Pancreas (tissue), 10 donors: ENCODE data around the gene DDX19B. TPM values are rescaled to one million over a fixed set of nuclear protein-coding genes. Genes with fewer than 3 reads are reported as not detected.
"Not testable (repeated sequence)": the region's sequence is repeated elsewhere in the genome, so short reads cannot be mapped to it uniquely, and the experiment has no call there.

Experiments used
- ATAC-seq, 4 donors: fragments of 200-7000 bp; cut with Tn5 transposase; one replicate each; pipeline versions ENCODE4 v1.8.0 to v1.9.1; 2020; ENCODE audit warnings: mild to moderate bottlenecking in 4 of 4, moderate library complexity in 4 of 4
- DNase-seq, 6 donors: peaks; one replicate each; pipeline ENCODE4 v3.0.0-alpha.2; 2020
- FAIRE-seq: peaks from 2 replicates; lab custom pipeline; 2012; peaks lifted over from hg19 to GRCh38; lab: Jason Lieb, UNC
- H3K27ac ChIP-seq, 4 donors: fragments of 200-600 bp; sonication (generic); 1 replicate in 3 of 4; 2 replicates in 1 of 4; pipeline versions ENCODE4 v1.5.0 to v1.8.0; 2020
- H3K27me3 ChIP-seq, 4 donors: fragments of 200-600 bp; one replicate each; pipeline ENCODE4 v1.8.0; 2021
- H3K36me3 ChIP-seq, 3 donors: fragments of 200-600 bp; sonication (generic) in 1 of 3; one replicate each; pipeline versions ENCODE4 v1.5.0 to v1.8.0; 2020 to 2021
- H3K4me1 ChIP-seq, 3 donors: fragments of 200-600 bp; one replicate each; pipeline ENCODE4 v1.8.0; 2021
- H3K4me3 ChIP-seq, 4 donors: fragments of 200-600 bp; sonication (generic) in 2 of 4; one replicate each; pipeline versions ENCODE4 v1.5.0 to v1.8.0; 2020 to 2021
- H3K9me3 ChIP-seq, 4 donors: fragments of 200-600 bp; one replicate each; pipeline ENCODE4 v1.8.0; 2021
- WGBS, 2 donors: extraction: QIAGEN DNeasy Blood & Tissue Kit; methylation state at CpG; one replicate each; pipeline ENCODE4 v1.1.7; 2013; 5-methylcytosine and 5-hydroxymethylcytosine counted together
- intact Hi-C, 3 donors: fragments of 100-400 bp; cut with DNase I; formaldehyde crosslinking; loops; one replicate each; pipeline versions ENCODE4 v1.11.1 to v1.14.2; 2022
- polyA plus RNA-seq, 2 donors: library from polyadenylated mRNA; stranded (reverse); fragments of 200-250 nt; gene quantifications; one replicate each; pipeline ENCODE4 v1.2.3, GENCODE V29; 2013
- total RNA-seq, 6 donors: library from RNA; stranded (reverse); fragmentation: NEBNext Ultra II Directional in 4 of 6; extraction: Animal tissue kit (Norgen Biotek cat#: 25700) in 4 of 6; gene quantifications; one replicate each; pipeline versions ENCODE4 v1.2.1 to v1.2.4, GENCODE V29; 2021 to 2023
- TF ChIP-seq, protein P1 (sequence below), 4 donors: fragments of 200-600 bp; sonication (generic) in 3 of 4; IDR thresholded peaks; one replicate each; pipeline versions ENCODE4 v1.5.0 to v1.8.0; 2021; ENCODE audit warnings: antibody characterized with exemption in 4 of 4
- donor health status: healthy with polysubstance abuse.
- donor health status: DM: no; HTN: no; CAD: no; lungs with moderate emphysema.
- donor health status: DM: no; HTN: no; CAD: no.
- donor health status: control.
- donor health status: control.
- donor health status: Bipolar disorder and iron deficiency.
- donor health status: DM: yes; HTN: yes; CAD: no.
- donor health status: DM: no; HTN: no; CAD: no.
- donor health status: DM: no; HTN: no; CAD: no.
- donor health status: DM: yes; HTN: yes; CAD: no.

DDX19B gene
- total and polyA plus RNA-seq, 8 donors = 12.5 to 19.6 (median 13.7) TPM

DNA sequence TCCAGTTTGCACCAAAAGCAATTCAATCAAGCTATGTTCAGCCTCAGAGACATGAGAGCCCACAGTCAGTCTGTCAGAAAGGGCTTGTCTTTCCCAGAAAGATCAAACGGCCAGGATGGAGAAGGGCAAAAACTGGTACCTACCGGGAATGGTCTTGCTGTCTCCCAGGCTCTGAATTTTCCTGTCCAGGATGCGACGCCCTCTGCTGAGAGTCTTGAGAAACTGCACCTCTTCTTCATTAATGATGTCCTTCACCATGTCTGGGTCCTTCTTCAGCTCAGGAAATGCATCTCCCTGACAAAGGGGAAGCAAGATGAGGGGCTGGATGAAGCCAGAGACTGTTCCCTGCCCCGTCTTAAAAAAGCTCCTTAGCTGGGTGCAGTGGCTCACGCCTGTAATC is 31.5 kb upstream of the DDX19B start:
- ATAC-seq (peak; percentile 53 to 70 (median 66)), FAIRE-seq (no peak), DNase-seq (peak in 1 of 6 donors; percentile 50)
- intact Hi-C loops = no loop called here
- H3K36me3 ChIP-seq = peaks cover 4 to 98% (median 60%) of the 10 kb centered on the region in 3 donors
- H3K4me3 ChIP-seq = no peak overlapping the region
- no peak overlapping the region for H3K27ac ChIP-seq
- H3K9me3 ChIP-seq = no peaks in the 10 kb centered on the region
- H3K27me3 ChIP-seq = no peaks in the 10 kb centered on the region
- 54 to 60% methylated on average over 6 of the region's 6 CpGs for WGBS, 2 donors
- TF ChIP-seq, protein P1, sequence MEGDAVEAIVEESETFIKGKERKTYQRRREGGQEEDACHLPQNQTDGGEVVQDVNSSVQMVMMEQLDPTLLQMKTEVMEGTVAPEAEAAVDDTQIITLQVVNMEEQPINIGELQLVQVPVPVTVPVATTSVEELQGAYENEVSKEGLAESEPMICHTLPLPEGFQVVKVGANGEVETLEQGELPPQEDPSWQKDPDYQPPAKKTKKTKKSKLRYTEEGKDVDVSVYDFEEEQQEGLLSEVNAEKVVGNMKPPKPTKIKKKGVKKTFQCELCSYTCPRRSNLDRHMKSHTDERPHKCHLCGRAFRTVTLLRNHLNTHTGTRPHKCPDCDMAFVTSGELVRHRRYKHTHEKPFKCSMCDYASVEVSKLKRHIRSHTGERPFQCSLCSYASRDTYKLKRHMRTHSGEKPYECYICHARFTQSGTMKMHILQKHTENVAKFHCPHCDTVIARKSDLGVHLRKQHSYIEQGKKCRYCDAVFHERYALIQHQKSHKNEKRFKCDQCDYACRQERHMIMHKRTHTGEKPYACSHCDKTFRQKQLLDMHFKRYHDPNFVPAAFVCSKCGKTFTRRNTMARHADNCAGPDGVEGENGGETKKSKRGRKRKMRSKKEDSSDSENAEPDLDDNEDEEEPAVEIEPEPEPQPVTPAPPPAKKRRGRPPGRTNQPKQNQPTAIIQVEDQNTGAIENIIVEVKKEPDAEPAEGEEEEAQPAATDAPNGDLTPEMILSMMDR (IDR thresholded peaks at IDR 0.05) = peak in 2 of 4 donors; percentile 33 to 50
- no peaks in the 10 kb centered on the region for H3K4me1 ChIP-seq

DNA sequence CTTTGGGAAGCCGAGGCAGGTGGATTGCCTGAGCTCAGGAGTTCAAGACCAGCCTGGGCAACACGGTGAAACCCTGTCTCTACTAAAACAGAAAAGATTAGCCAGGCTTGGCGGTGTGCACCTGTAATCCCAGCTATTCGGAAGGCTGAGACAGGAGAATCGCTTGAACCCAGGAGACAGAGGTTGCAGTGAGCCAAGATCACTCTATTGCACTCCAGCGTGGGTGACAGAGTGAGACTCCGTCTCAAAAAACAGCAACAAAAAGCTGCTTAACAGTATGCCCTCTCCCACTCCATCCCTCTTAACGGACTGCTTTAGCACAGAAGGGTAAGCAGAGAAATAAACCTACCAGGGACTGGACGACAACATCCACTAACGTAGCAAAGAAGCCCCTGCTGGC is 31.1 kb upstream of the DDX19B start:
- H3K27ac ChIP-seq, H3K4me1 ChIP-seq, H3K27me3 ChIP-seq, FAIRE-seq, DNase-seq, H3K4me3 ChIP-seq, ATAC-seq, intact Hi-C loops, H3K9me3 ChIP-seq: not testable (repeated sequence)
- peaks cover 4 to 94% (median 60%) of the 10 kb centered on the region in 3 donors for H3K36me3 ChIP-seq
- WGBS, 2 donors = 91 to 95% methylated on average over 10 of the region's 10 CpGs

DNA sequence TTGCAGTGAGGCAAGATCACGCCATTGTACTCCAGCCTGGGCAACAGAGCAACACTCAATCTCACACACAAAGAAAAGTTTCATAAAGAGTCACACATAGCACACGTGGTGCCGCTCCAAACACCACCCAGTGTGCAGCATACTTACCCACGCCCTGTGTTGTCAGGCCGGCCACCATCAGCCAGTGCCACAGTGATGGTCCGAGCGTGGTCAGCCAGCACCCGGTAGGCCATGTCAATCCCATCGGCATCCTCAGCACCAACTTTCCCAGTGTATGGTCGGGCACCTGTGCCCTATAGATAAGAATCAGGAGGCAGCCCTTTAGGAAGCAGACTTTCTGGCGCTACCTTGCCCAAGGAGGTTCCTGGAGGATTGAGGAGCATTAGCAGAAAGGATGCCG is 29.5 kb upstream of the DDX19B start:
- Histone ChIP-seq H3K36me3 (peaks cover under 1 to 82% (median 55%) of the 10 kb centered on the region in 3 donors), H3K27me3 (no peaks in the 10 kb centered on the region), H3K4me1 (no peaks in the 10 kb centered on the region), H3K27ac (no peak overlapping the region), H3K9me3 (no peaks in the 10 kb centered on the region), H3K4me3 (no peak overlapping the region)
- intact Hi-C loops = no loop called here
- DNase-seq (no peak), FAIRE-seq (no peak), ATAC-seq (no peak)
- TF ChIP-seq, protein P1 (IDR thresholded peaks at IDR 0.05) = no peak
- WGBS, 2 donors = 88 to 92% methylated on average over 12 of the region's 12 CpGs

DNA sequence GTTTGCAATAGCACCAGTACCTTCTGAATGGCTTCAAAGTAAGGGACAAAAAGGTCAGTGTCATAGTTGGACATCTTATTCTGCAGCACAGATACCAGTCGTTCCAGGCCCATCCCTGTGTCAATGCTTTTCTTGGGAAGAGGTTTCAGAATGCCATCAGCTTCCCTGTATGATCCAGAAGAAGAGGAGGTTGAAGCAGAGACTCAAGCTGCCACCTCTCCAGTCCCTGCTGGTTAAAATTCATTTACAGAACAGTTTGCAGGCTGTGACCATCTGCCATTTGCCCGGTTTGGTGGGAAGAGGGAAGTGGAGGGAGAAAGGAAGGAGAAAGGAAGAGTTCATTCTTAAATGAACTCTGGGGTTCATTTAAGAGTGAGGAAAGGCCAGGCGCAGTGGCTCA is 28.8 kb upstream of the DDX19B start:
- intact Hi-C loops = no loop called here
- Histone ChIP-seq H3K9me3 (no peaks in the 10 kb centered on the region), H3K4me1 (no peaks in the 10 kb centered on the region), H3K36me3 (peaks cover 0 to 82% (median 54%) of the 10 kb centered on the region in 3 donors), H3K27me3 (no peaks in the 10 kb centered on the region), H3K27ac (no peak overlapping the region), H3K4me3 (no peak overlapping the region)
- FAIRE-seq (no peak), DNase-seq (no peak), ATAC-seq (no peak)
- WGBS, 2 donors = 81 to 83% methylated on average over 3 of the region's 3 CpGs
- TF ChIP-seq, protein P1 (IDR thresholded peaks at IDR 0.05) = no peak

DNA sequence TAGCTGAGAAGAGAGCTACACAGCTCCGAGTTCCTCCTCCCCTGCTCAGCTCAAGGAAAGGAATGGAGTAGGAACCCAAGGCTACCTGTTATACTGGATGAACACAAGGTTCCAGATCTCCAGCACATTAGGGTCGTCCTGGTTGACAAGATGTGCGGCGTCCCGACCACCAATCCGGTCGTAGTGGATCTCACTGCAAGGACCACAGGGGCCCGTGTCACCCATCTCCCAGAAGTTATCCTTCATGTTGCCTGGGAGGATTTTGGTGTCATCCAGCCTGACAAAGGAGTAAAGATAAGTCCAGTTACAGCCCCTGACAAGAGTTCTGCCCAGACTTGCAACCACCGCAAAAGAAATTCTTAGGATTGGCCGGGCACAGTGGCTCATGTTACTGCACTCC is 27.3 kb upstream of the DDX19B start:
- 89 to 95% methylated on average over 10 of the region's 10 CpGs for WGBS, 2 donors
- FAIRE-seq (no peak), DNase-seq (no peak), ATAC-seq (no peak)
- intact Hi-C loops = no loop called here
- TF ChIP-seq, protein P1 (IDR thresholded peaks at IDR 0.05) = no peak
- Histone ChIP-seq H3K9me3 (no peaks in the 10 kb centered on the region), H3K36me3 (peaks cover 0 to 83% (median 57%) of the 10 kb centered on the region in 3 donors), H3K27me3 (no peaks in the 10 kb centered on the region), H3K27ac (no peak overlapping the region), H3K4me1 (no peaks in the 10 kb centered on the region), H3K4me3 (no peak overlapping the region)
